Measurements from ENCODE around the gene KAT8.
"Not testable (repeated sequence)": the region's sequence is repeated elsewhere in the genome, so short reads cannot be mapped to it uniquely, and the experiment has no call there.

Gene KAT8

GRCh38 chr16:31148896-31149295, 31.4 kb downstream of the KAT8 start:
- no peak for DNase-seq (ENCODE audit: low spot score)

- DNase-seq (ENCODE audit: low spot score): no peak
Measured at GRCh38 chr16:31149332-31149731, 31.9 kb downstream of the KAT8 start.

- DNase-seq (ENCODE audit: low spot score): no peak
Measured at GRCh38 chr16:31149894-31150890, 32.7 kb downstream of the KAT8 start, which contains the start of gene PRSS36. TSS of gene PRSS36 (minus strand) at chr16:31150066. CDS start at chr16:31150035, 31 bp downstream.

DNA sequence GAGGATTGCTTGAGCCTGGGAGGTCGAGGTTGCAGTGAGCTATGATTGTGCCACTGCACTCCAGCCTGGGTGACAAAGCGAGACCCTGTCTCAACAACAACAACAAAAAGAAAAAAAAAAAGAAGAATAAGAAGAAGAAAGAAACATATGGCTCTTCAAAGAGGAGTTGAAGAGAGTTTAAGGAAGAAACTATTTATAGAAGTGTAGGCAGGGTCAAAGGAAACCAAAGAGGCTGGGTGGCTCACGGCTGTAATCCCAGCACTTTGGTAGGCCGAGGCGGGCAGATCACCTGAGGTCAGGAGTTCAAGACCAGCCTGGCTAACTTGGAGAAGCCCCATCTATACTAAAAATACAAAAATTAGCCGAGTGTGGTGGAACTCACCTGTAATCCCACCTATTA, 33.5 kb downstream of the KAT8 start:
- DNase-seq (ENCODE audit: low spot score): not testable (repeated sequence)

DNA sequence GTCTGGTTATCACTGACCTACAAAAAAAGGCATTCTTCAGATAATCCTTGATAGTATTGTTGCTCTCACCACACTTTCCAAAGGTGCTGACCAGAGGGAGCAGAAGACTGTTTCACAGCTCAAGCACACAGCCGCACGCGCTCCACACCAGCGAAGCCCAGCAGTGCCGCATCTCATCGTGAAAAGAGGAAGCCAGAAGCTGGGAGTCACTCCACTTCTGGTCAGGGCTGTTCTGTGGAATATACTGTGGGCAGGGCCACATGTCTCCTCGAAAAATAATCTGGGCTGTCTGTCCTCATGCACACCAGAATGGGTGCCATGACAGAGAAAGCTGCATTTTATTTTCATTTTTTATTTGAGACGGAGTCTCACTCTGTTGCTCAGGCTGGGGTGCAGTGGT, 39.7 kb downstream of the KAT8 start:
- DNase-seq (ENCODE audit: low spot score): no peak

DNA sequence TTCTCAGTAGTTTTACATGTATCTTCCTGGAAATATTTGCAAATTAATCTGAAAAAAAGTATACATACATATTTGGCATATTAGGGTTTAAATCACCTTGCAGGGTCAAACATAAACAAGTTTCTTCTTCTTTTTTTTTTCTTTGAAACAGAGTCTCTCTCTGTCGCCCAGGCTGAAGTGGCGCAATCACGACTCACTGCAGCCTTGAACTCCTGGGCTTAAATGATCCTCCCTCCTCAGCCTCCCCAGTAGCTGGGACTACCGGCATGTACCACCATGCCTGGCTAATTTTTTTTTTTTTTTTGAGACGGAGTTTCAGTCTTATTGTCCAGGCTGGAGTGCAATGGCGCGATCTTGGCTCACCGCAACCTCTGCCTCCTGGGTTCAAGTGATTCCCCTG, 49.9 kb downstream of the KAT8 start:
- no peak for DNase-seq (ENCODE audit: low spot score)

GRCh38 chr16:31168848-31169247, 51.4 kb downstream of the KAT8 start:
- no peak for DNase-seq (ENCODE audit: low spot score)

GRCh38 chr16:31170048-31170447, 52.6 kb downstream of the KAT8 start:
- not testable (repeated sequence) for DNase-seq (ENCODE audit: low spot score)

GRCh38 chr16:31177136-31177535, 59.7 kb downstream of the KAT8 start:
- DNase-seq (ENCODE audit: low spot score): no peak

GRCh38 chr16:31179219-31179746, 61.8 kb downstream of the KAT8 start:
- DNase-seq (ENCODE audit: low spot score): no peak

DNA sequence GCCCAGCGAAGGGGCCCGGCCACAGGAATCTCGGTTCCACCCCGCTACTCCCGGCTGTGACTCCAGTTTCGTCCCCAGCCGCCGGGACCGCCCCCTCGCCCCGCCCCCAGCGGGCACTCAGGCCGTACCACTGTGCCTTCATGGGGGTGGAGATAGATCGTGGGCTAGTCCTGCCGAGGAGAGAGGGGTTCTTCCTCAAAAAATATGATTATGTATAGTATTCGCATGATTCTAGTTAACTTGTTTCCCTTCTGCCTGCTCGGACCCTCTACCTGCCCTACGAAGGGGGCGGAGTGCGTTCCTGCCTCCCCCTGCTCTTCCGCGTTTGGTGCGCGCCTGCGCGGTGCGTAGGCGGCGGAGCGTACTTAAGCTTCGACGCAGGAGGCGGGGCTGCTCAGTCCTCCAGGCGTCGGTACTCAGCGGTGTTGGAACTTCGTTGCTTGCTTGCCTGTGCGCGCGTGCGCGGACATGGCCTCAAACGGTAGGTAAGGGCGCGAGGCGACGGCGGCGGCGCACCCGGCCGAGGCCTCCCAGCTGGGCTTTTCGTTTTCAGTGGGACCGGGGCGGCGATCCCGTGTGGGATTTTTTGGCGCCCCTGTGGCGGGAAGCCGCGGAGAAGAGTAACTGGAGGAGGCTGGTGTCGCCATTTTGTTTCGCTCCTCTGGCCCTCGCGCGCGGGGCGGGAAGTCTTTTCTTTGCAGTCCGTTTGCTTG, 62.4 kb downstream of the KAT8 start, which contains the start of gene FUS:
TSS of gene FUS (plus strand) at position 393 of the 713 bp plus-strand sequence. CDS start at position 469, 76 bp downstream.
- DNase-seq (ENCODE audit: low spot score): peak; percentile 95

Measured in D341Med (cell line).